Pancreas (tissue), 10 donors: Measurements from ENCODE around the gene MRPS34. TPM values are rescaled to one million over a fixed set of nuclear protein-coding genes. Genes with fewer than 3 reads are reported as not detected.
A peak's percentile ranks its signal among the peaks of the same experiment; 100 is the strongest.

Source experiments
- ATAC-seq, 4 donors: fragments of 200-7000 bp; cut with Tn5 transposase; one replicate each; pipeline versions ENCODE4 v1.8.0 to v1.9.1; 2020; ENCODE audit warnings: mild to moderate bottlenecking in 4 of 4, moderate library complexity in 4 of 4
- DNase-seq, 6 donors: peaks; one replicate each; pipeline ENCODE4 v3.0.0-alpha.2; 2020
- FAIRE-seq: peaks from 2 replicates; lab custom pipeline; 2012; peaks lifted over from hg19 to GRCh38; lab: Jason Lieb, UNC
- H3K27ac ChIP-seq, 4 donors: fragments of 200-600 bp; sonication (generic); 1 replicate in 3 of 4; 2 replicates in 1 of 4; pipeline versions ENCODE4 v1.5.0 to v1.8.0; 2020
- H3K27me3 ChIP-seq, 4 donors: fragments of 200-600 bp; one replicate each; pipeline ENCODE4 v1.8.0; 2021
- H3K36me3 ChIP-seq, 3 donors: fragments of 200-600 bp; sonication (generic) in 1 of 3; one replicate each; pipeline versions ENCODE4 v1.5.0 to v1.8.0; 2020 to 2021
- H3K4me1 ChIP-seq, 3 donors: fragments of 200-600 bp; one replicate each; pipeline ENCODE4 v1.8.0; 2021
- H3K4me3 ChIP-seq, 4 donors: fragments of 200-600 bp; sonication (generic) in 2 of 4; one replicate each; pipeline versions ENCODE4 v1.5.0 to v1.8.0; 2020 to 2021
- H3K9me3 ChIP-seq, 4 donors: fragments of 200-600 bp; one replicate each; pipeline ENCODE4 v1.8.0; 2021
- whole genome bisulfite sequencing, 2 donors: extraction: QIAGEN DNeasy Blood & Tissue Kit; methylation state at CpG; one replicate each; pipeline ENCODE4 v1.1.7; 2013; 5-methylcytosine and 5-hydroxymethylcytosine counted together
- intact Hi-C, 3 donors: fragments of 100-400 bp; cut with DNase I; formaldehyde crosslinking; loops; one replicate each; pipeline versions ENCODE4 v1.11.1 to v1.14.2; 2022
- polyA plus RNA-seq, 2 donors: library from polyadenylated mRNA; stranded (reverse); fragments of 200-250 nt; gene quantifications; one replicate each; pipeline ENCODE4 v1.2.3, GENCODE V29; 2013
- total RNA-seq, 6 donors: library from RNA; stranded (reverse); fragmentation: NEBNext Ultra II Directional in 4 of 6; extraction: Animal tissue kit (Norgen Biotek cat#: 25700) in 4 of 6; gene quantifications; one replicate each; pipeline versions ENCODE4 v1.2.1 to v1.2.4, GENCODE V29; 2021 to 2023
- TF ChIP-seq, protein P1 (sequence below), 4 donors: fragments of 200-600 bp; sonication (generic) in 3 of 4; IDR thresholded peaks; one replicate each; pipeline versions ENCODE4 v1.5.0 to v1.8.0; 2021; ENCODE audit warnings: antibody characterized with exemption in 4 of 4
- donor health status: healthy with polysubstance abuse.
- donor health status: DM: no; HTN: no; CAD: no; lungs with moderate emphysema.
- donor health status: DM: no; HTN: no; CAD: no.
- donor health status: control.
- donor health status: control.
- donor health status: Bipolar disorder and iron deficiency.
- donor health status: DM: yes; HTN: yes; CAD: no.
- donor health status: DM: no; HTN: no; CAD: no.
- donor health status: DM: no; HTN: no; CAD: no.
- donor health status: DM: yes; HTN: yes; CAD: no.

The MRPS34 gene
- total and polyA plus RNA-seq, 8 donors = 42.4 to 84.1 (median 58.3) TPM

DNA sequence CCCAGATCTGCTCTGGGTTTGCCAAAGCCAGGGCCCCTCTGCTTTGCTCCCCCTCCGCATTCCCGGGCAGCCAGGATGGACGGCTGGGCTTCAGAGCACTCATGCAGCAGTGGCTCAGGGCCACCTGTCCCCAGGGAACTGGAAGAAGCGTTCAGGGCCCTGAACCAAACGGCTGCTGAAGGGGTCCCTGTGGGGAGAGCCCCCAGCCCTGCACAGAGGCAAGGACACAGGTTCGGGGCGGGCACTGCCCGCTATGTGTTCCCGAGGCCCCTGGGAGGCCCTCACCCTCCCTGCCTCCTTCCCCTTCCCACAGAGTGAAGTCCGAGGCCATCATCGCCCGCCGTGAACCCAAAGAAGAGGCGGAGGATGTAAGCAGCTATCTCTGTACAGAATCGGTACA is 12.0 kb downstream of the MRPS34 start:
- Histone ChIP-seq H3K4me3 (no peak overlapping the region), H3K27ac (no peak overlapping the region), H3K36me3 (peaks cover 0 to 46% (median 27%) of the 10 kb centered on the region in 3 donors), H3K4me1 (no peaks in the 10 kb centered on the region), H3K27me3 (no peaks in the 10 kb centered on the region), H3K9me3 (no peaks in the 10 kb centered on the region)
- FAIRE-seq = no peak
- DNase-seq = no peak
- TF ChIP-seq, protein P1, sequence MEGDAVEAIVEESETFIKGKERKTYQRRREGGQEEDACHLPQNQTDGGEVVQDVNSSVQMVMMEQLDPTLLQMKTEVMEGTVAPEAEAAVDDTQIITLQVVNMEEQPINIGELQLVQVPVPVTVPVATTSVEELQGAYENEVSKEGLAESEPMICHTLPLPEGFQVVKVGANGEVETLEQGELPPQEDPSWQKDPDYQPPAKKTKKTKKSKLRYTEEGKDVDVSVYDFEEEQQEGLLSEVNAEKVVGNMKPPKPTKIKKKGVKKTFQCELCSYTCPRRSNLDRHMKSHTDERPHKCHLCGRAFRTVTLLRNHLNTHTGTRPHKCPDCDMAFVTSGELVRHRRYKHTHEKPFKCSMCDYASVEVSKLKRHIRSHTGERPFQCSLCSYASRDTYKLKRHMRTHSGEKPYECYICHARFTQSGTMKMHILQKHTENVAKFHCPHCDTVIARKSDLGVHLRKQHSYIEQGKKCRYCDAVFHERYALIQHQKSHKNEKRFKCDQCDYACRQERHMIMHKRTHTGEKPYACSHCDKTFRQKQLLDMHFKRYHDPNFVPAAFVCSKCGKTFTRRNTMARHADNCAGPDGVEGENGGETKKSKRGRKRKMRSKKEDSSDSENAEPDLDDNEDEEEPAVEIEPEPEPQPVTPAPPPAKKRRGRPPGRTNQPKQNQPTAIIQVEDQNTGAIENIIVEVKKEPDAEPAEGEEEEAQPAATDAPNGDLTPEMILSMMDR (IDR thresholded peaks at IDR 0.05) = no peak
- 92 to 94% methylated on average over 14 to 15 of the region's 15 CpGs for WGBS, 2 donors
- intact Hi-C loops = no loop called here
- ATAC-seq = no peak

DNA sequence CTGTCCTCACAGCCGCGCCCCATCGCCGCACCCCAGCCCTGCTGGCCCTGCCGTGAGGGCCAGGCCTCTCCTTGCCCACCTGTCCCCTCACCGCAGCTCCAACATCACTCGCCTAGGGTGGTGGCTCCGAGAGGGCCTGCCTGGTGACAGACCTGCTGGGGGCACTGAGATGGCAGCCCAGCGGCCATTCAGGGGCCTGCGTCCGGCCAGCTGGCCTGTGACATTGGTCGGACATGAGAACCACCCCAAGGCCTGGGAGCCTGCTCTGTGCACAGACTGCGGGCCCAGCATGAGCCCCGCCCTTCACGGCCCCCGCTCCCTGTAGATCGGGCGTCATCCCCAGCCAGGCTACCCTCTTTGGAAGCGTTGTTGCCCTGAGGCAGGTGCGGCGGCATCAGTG is 13.4 kb downstream of the MRPS34 start:
- H3K9me3 ChIP-seq = no peaks in the 10 kb centered on the region
- H3K36me3 ChIP-seq = peaks cover 0 to 32% (median 21%) of the 10 kb centered on the region in 3 donors
- ATAC-seq = no peak
- FAIRE-seq = no peak
- no peaks in the 10 kb centered on the region for H3K27me3 ChIP-seq
- WGBS, 2 donors = 96 to 99% methylated on average over 21 of the region's 21 CpGs
- no peak overlapping the region for H3K4me3 ChIP-seq
- H3K4me1 ChIP-seq = no peaks in the 10 kb centered on the region
- TF ChIP-seq, protein P1 (IDR thresholded peaks at IDR 0.05) = no peak
- DNase-seq = peak in 2 of 6 donors; percentile 19 to 76
- no peak overlapping the region for H3K27ac ChIP-seq
- intact Hi-C loops = no loop called here

DNA sequence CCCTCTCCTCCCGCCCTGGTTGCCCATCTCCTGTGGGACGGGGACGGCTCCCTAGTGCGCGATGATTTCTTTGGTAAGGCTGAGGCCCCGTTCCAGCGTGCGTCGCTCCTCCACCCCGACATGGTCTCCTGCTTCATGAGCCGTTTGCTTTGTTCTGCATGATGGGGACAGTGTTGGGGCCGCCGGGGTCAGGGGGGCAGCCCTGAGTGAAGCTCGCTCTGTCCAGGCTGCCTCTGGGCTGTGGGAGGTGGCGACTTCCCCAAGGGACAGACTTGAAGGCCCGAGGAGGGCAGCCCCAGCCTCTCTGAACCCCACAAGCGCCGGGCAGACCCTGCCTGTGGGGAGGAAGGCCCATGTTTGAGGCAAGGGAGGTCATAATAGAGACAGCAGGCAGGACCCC is 14.0 kb downstream of the MRPS34 start:
- ATAC-seq (no peak), DNase-seq (peak in 1 of 6 donors; percentile 45), FAIRE-seq (no peak)
- WGBS, 2 donors = 92% methylated on average over 18 of the region's 18 CpGs
- no peak overlapping the region for H3K27ac ChIP-seq
- H3K4me3 ChIP-seq = no peak overlapping the region
- H3K27me3 ChIP-seq = no peaks in the 10 kb centered on the region
- intact Hi-C loops = no loop called here
- H3K4me1 ChIP-seq = no peaks in the 10 kb centered on the region
- no peaks in the 10 kb centered on the region for H3K9me3 ChIP-seq
- TF ChIP-seq, protein P1 (IDR thresholded peaks at IDR 0.05) = no peak
- H3K36me3 ChIP-seq = peaks cover 0 to 33% (median 17%) of the 10 kb centered on the region in 3 donors

DNA sequence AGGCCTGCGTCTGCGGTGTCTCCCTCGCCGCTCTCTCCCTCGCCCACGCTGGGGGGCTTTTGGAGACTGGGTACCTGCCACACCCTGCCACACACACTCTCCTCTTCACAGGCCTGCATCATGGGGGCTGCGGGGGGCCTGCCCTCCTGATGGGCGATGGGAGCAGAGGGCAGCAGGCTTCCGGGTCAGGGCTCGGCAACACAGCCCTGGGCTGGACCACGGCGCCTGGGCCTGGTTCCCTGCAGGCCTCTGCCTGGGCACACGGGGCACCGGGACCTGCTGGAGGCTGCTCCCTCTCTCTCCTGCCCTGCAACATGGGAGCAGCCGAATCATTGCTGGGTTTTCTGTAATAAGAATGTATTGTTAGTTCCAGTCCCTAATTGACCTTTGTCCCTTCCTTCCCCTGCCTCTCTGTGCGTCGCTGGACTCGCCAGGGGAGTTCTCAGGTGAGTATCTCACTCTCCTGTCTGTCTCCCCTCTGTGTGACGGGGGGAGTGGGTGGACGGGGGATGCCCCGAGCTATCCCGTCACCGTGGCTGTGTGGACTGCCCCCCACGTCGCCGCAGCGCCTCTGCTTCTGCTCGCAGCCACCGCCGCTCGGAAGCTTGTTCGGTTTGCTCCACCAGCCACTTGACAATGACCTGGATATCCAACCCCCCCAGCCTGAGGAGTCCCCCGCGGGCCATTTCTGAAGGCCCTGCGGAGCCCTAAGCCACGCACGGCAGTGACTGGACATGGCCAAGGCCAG is 15.0 kb downstream of the MRPS34 start:
- Histone ChIP-seq H3K27me3 (no peaks in the 10 kb centered on the region), H3K36me3 (peaks cover 0 to 25% (median 14%) of the 10 kb centered on the region in 3 donors), H3K9me3 (no peaks in the 10 kb centered on the region), H3K27ac (no peak overlapping the region), H3K4me3 (no peak overlapping the region), H3K4me1 (no peaks in the 10 kb centered on the region)
- intact Hi-C loops = no loop called here
- WGBS, 2 donors = 88 to 90% methylated on average over 34 to 37 of the region's 37 CpGs
- TF ChIP-seq, protein P1 (IDR thresholded peaks at IDR 0.05) = no peak
- DNase-seq = peak in 2 of 6 donors; percentile 12 to 58
- ATAC-seq = peak in 1 of 4 donors; percentile 3
- FAIRE-seq = no peak

DNA sequence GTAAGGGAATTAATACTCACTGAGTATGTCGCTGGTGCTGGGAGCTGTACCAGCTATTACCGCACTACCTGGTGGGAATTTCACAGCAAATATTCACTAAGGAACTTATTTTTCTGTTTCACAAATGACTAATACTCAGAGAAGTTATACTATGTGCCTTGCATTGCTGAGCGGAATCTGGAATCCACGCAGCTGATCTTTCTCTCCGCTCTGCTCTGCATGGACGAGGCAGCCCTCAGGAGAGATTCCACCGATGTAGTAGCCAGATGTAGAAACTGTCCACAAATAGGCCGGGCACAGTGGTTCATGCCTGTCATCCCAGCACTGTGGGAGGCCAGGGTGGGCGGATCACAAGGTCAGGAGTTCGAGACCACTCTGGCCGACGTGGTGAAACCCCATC is 18.7 kb downstream of the MRPS34 start:
- no peaks in the 10 kb centered on the region for H3K9me3 ChIP-seq
- no peak overlapping the region for H3K4me3 ChIP-seq
- FAIRE-seq (no peak), DNase-seq (no peak), ATAC-seq (no peak)
- H3K36me3 ChIP-seq = peaks cover 0 to 19% (median 8%) of the 10 kb centered on the region in 3 donors
- H3K27ac ChIP-seq = no peak overlapping the region
- TF ChIP-seq, protein P1 (IDR thresholded peaks at IDR 0.05) = no peak
- intact Hi-C loops = no loop called here
- 95 to 96% methylated on average over 12 of the region's 12 CpGs for WGBS, 2 donors
- no peaks in the 10 kb centered on the region for H3K27me3 ChIP-seq
- no peaks in the 10 kb centered on the region for H3K4me1 ChIP-seq
